MCF 10A (cell line): Measurements from ENCODE around the gene SYNCRIP. TPM values are rescaled to one million over a fixed set of nuclear protein-coding genes. Genes with fewer than 3 reads are reported as not detected.
"Not testable (repeated sequence)": the region's sequence is repeated elsewhere in the genome, so short reads cannot be mapped to it uniquely, and the experiment has no call there.

Experiments
- BruUV-seq: library from RNA; stranded (reverse); fragments of 400-500 nt; replicated peaks from 2 replicates; lab custom pipeline; 2021; lab: Mats Ljungman, UMichigan
- CTCF ChIA-PET: fragments of 300-600 bp; sonication (Branson Sonifier 250); formaldehyde crosslinking; extraction: SDS; loops from one replicate; lab custom pipeline; 2021; ENCODE audit warnings: antibody characterized with exemption, inconsistent platforms; lab: Yijun Ruan, JAX
- POLR2A ChIA-PET: fragments of 300-600, 350-650 bp; sonication (Branson Sonifier 250); formaldehyde crosslinking; extraction: SDS; loops from one replicate; lab custom pipeline; 2020; ENCODE audit warnings: antibody characterized with exemption, inconsistent platforms; lab: Yijun Ruan, JAX
- DNase-seq: peaks from one replicate; pipeline ENCODE4 v3.0.0-alpha.2; 2018; ENCODE audit not compliant: unreplicated experiment
- H3K27ac Mint-ChIP-seq: one replicate; pipeline ENCODE4 v1.8.0; 2022; ENCODE audit warnings: mild to moderate bottlenecking, low read depth, mixed read lengths; ENCODE audit not compliant: unreplicated experiment
- H3K27me3 Mint-ChIP-seq: one replicate; pipeline ENCODE4 v1.8.0; 2022; ENCODE audit warnings: mixed read lengths; ENCODE audit not compliant: insufficient read depth, unreplicated experiment
- H3K36me3 Mint-ChIP-seq: one replicate; pipeline ENCODE4 v1.8.0; 2022; ENCODE audit warnings: mild to moderate bottlenecking, moderate library complexity, mixed read lengths; ENCODE audit not compliant: insufficient read depth, unreplicated experiment
- H3K4me1 Mint-ChIP-seq: one replicate; pipeline ENCODE4 v1.8.0; 2022; ENCODE audit warnings: mixed read lengths; ENCODE audit not compliant: insufficient read depth, unreplicated experiment
- H3K4me3 Mint-ChIP-seq: one replicate; pipeline ENCODE4 v1.8.0; 2022; ENCODE audit warnings: mild to moderate bottlenecking, moderate library complexity, mixed read lengths; ENCODE audit not compliant: unreplicated experiment
- H3K9me3 Mint-ChIP-seq: one replicate; pipeline ENCODE4 v1.8.0; 2022; ENCODE audit warnings: mixed read lengths; ENCODE audit not compliant: unreplicated experiment
- intact Hi-C: fragments of 100-400 bp; cut with micrococcal nuclease; formaldehyde crosslinking; loops from 2 replicates; pipeline ENCODE4 v1.14.1; 2022
- total RNA-seq: library from RNA; stranded (reverse); gene quantifications from 2 replicates; pipeline ENCODE4 v1.2.3, GENCODE V29; 2022
- TF ChIP-seq, protein P1 (sequence below): fragments of 200-600 bp; IDR thresholded peaks from one replicate; pipeline ENCODE4 v1.8.0; 2022; ENCODE audit warnings: antibody characterized with exemption, mild to moderate bottlenecking; ENCODE audit not compliant: unreplicated experiment

The SYNCRIP gene
- total RNA-seq, 1 experiment from 2014 or later = 161 TPM

DNA sequence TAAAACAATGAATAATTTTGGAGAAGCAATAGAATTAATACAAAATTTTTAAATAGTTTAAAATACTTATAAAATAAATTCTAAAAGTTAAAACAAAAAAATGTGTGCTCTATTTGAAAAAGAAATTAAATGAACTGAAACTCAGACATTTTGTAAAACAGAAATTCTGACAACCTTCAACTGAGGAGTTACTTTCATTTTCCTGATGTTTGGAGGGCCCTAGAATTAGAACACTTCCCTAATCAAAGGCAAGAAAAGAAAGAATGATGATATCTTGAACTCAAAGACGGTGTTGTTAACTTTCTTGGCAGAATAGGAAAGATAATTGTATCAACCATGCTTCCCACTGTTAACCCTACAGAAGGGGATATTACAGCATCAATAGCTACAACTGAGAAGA, 77.0 kb downstream of the SYNCRIP start:
- TF ChIP-seq, protein P1, sequence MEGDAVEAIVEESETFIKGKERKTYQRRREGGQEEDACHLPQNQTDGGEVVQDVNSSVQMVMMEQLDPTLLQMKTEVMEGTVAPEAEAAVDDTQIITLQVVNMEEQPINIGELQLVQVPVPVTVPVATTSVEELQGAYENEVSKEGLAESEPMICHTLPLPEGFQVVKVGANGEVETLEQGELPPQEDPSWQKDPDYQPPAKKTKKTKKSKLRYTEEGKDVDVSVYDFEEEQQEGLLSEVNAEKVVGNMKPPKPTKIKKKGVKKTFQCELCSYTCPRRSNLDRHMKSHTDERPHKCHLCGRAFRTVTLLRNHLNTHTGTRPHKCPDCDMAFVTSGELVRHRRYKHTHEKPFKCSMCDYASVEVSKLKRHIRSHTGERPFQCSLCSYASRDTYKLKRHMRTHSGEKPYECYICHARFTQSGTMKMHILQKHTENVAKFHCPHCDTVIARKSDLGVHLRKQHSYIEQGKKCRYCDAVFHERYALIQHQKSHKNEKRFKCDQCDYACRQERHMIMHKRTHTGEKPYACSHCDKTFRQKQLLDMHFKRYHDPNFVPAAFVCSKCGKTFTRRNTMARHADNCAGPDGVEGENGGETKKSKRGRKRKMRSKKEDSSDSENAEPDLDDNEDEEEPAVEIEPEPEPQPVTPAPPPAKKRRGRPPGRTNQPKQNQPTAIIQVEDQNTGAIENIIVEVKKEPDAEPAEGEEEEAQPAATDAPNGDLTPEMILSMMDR = no peak
- Mint-ChIP-seq H3K27me3 (no peaks in the 10 kb centered on the region), H3K9me3 (no peaks in the 10 kb centered on the region), H3K36me3 (peaks cover 63% of the 10 kb centered on the region), H3K27ac (no peak overlapping the region), H3K4me1 (peaks cover 28% of the 10 kb centered on the region), H3K4me3 (no peak overlapping the region)
- ChIA-PET CTCF (interaction anchor here (0.6 kb wide), 2 partner anchors 31 to 217 kb away, joined by 3 read pairs; no protein-coding TSS in a partner anchor), POLR2A (interaction anchor here (0.6 kb wide), 1 partner anchor 31 kb away, joined by 3 read pairs; no protein-coding TSS in a partner anchor)
- DNase-seq = no peak
- BruUV-seq = no TSS peak
- intact Hi-C loops = no loop called here

DNA sequence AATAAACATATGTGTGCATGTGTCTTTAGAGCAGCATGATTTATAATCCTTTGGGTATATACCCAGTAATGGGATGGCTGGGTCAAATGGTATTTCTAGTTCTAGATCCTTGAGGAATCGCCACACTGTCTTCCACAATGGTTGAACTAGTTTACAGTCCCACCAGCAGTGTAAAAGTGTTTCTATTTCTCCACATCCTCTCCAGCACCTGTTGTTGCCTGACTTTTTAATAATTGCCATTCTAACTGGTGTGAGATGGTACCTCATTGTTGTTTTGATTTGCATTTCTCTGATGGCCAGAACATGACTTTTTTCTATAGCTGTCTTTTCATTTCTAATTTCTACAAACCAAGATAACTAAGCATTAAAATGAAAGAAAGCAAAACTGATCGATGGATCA, 78.5 kb downstream of the SYNCRIP start:
- H3K9me3 Mint-ChIP-seq, BruUV-seq, DNase-seq, H3K27me3 Mint-ChIP-seq, CTCF ChIA-PET, POLR2A ChIA-PET, H3K27ac Mint-ChIP-seq, H3K4me3 Mint-ChIP-seq, intact Hi-C loops: not testable (repeated sequence)
- Mint-ChIP-seq H3K4me1 (peaks cover 19% of the 10 kb centered on the region), H3K36me3 (peaks cover 67% of the 10 kb centered on the region)

Other genes starting within 250 kb of the SYNCRIP start
- 112 and 121 TPM in 2 replicates for gene NT5E, start 192.8 kb downstream of the SYNCRIP start, total RNA-seq
- 71.3 and 71.6 TPM in 2 replicates for gene SNX14, start 49.0 kb downstream of the SYNCRIP start, total RNA-seq